ENCODE results near the gene GPR55.

DNA sequence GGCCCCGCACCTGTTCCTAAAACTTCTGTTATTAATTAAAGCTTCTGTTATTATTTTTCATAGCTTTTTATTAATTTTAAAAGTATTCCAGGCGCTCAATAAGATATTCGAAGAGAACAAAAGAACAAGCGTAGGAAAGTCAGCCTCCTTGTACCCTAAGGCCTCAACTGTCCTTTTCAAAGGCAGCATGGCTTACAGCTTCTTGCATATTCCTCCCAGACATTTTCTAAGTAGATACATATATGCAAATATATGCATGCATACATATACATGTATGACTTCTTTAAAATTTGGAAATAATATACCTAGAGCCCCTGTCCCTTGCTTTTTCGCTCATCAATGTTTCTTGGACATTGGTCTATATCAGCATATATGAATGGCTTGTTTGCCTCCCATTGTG lies 12.3 kb downstream of the GPR55 start:
- TF ChIP-seq, protein P1, sequence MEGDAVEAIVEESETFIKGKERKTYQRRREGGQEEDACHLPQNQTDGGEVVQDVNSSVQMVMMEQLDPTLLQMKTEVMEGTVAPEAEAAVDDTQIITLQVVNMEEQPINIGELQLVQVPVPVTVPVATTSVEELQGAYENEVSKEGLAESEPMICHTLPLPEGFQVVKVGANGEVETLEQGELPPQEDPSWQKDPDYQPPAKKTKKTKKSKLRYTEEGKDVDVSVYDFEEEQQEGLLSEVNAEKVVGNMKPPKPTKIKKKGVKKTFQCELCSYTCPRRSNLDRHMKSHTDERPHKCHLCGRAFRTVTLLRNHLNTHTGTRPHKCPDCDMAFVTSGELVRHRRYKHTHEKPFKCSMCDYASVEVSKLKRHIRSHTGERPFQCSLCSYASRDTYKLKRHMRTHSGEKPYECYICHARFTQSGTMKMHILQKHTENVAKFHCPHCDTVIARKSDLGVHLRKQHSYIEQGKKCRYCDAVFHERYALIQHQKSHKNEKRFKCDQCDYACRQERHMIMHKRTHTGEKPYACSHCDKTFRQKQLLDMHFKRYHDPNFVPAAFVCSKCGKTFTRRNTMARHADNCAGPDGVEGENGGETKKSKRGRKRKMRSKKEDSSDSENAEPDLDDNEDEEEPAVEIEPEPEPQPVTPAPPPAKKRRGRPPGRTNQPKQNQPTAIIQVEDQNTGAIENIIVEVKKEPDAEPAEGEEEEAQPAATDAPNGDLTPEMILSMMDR (IDR thresholded peaks at IDR 0.05) = no peak
- no peak for TF ChIP-seq POLR2A (IDR thresholded peaks at IDR 0.05)
